Stimulated activated CD4-positive, alpha-beta T cell treated with anti-CD3 and anti-CD28 coated beads, Interleukin-12 subunit alpha, Interleukin-12 subunit beta, amount 100 ng/mL, for 24 hours (primary cell): ENCODE results near the gene MSI2.
"Not testable (repeated sequence)": the region's sequence is repeated elsewhere in the genome, so short reads cannot be mapped to it uniquely, and the experiment has no call there.

Experiments
- DNase-seq, 2 experiments: peaks; one replicate each; pipeline ENCODE4 v3.0.0-alpha.2; 2020; ENCODE audit warnings: low read depth in 2 of 2

The MSI2 gene

DNA sequence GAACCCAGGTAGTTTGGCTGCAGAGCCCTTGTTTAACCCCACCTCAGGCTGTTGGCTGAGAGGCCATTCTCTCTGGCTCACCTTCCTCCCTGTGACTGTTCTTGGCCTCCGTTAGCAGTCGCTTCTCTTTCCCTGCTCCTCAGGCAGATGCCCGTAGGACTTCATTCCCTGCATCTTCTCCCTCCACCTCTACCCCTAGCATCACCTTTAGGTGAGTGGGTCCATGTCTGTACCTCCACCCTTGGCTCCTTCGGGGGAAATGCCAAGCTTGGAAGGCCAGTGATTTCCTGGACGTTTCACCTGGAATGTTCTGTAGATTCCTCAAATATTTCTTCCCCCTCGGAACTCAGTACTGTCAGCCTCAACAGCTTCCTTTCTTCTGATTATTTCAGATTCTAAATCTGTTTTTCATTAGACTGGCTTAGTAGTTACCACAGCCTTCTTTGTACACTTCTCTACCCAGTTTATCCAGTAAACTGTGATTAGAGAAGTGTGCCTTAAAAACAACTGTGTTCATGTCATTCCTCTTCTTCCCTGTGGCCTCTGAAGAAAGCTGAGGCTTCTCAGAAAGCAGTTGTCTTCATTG lies 227.9 kb downstream of the MSI2 start:
- DNase-seq: no peak

DNA sequence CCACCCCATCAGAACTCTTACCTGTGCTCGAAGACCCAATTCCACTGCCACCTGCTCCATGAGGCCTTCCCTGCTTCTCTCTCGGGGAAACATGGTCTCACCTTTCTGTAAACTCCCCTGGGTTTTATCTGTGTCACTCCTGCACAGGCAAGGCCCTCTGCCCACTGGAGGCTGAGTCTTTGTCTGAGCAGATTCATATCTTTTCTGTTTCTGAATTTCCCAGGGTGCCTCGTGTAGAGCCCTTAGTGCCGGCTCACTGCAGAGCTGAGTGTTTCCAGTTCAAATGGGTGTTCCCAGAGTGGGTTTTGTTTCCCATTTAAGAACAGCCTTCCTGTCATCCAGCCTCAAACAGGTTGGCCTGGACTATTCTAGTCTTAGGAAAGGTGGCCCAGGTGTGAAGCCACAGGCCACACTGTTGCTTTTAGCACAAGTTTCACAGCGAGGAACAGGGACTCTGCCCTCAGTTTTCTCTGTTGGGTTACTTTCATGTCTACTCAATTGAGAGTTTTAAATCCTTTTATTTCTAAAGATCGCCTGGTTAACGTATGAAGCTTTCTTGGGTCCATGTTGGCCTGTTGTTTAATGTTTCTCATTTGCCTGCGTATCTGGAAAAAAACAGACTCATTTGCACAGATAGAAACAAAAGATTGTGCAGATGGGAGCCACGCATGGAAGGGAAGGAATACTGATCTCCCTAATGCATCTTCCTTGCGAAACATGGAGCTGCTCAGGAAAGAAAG lies 228.7 kb downstream of the MSI2 start:
- no peak for DNase-seq

DNA sequence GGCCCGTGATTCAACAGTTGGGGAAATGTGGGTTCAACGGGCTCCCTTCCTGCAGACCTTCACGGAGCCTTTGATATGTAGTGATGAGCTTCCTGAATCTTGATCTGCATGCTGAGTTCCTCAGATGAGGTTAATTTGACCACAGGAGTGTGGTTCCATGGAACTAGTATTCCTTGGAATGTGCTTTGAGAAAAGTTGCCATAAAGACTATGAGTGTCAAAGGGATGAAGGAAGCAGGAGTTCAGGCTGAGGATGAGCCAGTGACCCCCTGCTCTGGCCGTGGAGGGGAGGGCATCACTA lies 229.2 kb downstream of the MSI2 start:
- no peak for DNase-seq

DNA sequence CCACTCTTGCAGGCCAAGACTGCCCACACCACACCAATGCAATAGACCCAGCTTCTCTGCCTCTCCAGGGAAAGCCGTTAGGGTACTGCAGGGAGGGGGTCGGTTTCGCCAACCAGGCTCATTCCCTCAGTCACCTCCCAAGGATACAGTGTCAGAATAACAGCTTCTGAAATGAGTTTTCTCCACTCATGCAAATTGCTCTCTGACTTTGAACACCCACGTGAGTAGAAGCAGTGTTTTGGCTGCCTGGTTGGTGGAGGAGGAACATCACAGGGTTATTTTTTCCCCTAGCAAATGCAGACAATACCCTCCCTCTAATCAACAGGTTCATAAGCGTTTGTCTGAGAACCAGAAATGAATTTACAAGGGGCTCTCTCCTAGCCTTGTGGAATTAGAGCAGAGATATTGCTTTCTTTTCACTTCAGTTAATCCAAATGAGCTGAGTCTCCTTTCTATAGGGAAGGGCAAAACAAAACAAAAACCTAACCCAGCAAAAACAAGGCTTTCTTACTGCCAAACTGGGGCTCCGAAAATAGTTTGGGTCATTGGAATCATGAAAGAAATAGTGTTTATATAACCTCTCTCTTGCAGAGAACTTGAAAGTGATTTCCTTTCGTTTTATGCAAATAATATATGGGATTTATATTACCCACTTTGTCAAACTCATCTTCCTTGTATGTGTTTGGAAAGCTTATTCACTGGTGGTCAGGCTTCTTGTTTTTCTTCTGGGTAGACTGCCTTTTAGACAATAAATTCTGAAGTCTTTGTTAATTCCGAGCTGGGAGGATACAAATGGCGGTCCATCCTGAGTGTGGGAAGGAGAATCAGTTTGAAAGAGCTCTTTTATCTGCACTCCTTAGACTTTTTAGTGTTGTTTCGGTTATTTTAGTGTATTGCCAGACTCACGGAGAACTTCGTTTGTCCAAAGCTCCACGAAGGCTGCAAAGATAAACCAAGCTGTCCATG lies 229.9 kb downstream of the MSI2 start:
- no peak for DNase-seq

DNA sequence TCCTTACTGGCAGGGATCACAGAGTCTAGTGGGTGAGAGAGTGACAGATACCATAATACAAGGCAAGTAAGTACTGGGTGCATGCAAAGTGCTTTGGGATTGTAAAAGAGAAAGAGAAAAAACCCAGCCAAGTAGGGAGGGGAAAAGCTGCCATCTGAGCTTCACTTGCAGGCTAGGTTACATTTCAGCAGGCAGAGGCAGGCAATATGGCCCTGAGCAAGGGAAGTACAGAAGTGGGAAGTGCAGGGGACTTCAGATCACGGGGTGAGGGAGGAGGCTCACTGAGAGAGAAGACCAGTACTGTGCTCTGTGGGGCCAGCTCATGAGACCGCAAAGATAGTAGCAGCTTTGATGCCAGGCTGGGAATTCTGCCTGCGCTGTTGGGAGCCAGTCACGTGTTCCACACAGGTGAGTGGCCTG lies 230.6 kb downstream of the MSI2 start:
- no peak for DNase-seq

DNA sequence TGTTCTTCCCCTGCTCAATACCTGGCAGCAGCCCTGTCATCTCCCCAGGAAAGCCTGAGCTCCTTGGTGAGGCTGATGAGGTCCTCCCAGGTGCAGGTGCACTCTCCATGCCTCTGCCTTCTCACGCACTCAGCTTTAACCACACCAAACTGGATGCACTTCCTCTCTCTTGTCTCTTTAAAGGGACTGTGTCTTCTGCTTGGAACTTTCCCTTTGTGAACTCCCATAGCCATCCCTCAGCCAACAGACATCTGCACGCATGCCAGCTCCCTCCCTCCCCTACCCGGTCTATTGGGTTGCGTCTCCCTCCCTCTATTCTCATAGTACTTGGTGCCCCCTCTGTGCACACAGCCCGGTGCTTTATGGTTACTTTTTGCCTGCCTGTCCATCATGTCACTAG lies 231.2 kb downstream of the MSI2 start:
- no peak for DNase-seq

DNA sequence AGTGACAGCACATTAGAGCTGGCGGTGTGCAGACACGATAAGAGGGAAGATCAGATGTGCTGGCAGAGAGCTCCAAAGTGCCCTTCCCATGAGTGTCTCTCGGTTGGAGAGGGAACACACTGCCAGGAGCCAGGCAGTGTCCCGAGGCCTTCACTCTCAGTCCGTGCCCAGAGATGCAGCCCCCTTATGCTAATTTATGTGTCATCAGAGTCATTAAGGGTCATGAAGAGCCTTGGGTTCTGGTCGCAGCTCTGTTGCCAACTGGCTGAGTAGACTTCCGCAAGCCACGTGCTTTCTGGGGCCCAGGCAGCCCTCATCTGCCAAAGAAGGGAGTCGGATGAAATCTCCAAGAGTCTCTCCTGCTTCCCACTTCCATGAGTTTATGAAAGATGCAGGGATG lies 232.5 kb downstream of the MSI2 start:
- DNase-seq: no peak

DNA sequence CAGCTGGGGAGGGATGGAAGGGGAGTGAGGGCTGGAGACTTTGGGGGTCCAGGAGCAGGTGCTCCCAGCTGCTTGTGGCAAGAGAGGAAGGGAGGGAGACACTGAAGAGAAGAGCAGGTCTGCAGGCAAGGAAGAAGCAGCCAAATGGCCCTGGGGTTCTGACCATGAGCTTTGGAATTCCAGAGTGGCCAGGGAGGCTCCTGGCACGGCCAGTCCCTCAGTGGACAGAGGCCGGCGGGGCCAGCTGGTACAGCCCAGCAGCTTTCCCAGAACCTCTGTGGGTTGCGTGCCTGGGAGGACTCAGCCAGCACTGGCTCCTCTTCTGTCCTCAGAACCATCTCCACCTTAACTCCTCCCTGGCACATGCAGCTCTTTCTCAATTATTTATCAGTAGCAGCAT lies 233.0 kb downstream of the MSI2 start:
- no peak for DNase-seq

DNA sequence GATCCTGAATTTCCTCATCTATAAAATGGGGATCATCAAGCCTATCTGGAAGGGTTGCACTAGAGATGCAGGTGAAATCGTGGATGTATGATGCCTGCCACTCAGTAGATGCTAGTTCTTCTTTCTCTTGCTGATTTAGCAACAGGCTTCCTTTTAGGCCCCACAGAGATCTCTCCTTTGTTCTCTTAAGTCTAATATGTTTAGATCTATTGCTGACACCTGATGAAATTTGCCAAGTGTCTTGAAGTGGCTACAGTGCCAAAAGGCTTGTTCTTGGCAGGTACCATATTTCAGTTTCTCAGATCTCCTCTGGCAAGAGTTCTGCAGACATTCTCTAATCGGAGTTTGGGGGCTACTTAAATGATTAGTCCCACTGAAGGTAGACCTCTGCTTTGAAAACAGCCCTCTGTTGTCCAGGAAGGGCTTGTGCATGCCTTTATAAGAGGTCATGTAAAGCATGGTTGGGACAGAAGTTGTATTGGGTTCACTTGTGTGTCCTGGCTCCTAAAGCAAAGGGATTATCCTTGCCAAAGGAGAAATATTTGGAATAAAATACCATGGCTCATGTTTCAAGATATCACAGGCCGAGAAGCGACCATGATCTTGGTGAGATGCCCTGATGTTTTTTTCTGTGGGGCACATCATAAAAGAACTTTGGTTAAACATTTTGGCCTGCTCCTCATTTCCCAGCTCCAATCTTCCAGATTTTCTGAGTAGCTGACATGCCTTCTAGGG lies 234.0 kb downstream of the MSI2 start:
- DNase-seq: no peak

DNA sequence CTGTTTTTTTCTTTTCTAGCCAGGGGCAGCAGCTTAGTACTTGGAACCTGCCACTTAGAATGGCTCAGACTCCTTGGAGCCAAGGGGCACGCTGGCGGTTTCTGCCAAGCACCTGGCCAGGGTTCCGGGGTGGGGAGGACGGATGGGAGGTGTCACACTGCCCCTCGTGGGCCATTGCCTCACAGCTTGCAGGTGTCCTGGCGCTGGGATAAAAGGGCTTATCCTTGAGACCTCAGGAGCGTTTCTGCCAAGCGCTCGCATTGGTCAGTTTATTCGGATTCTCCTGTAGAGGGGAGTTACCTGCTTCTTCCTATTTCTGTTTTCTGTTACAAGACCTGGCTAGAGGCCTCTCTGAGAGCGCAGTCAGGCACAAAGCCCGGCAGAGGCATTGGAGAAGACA lies 234.6 kb downstream of the MSI2 start:
- DNase-seq: no peak

DNA sequence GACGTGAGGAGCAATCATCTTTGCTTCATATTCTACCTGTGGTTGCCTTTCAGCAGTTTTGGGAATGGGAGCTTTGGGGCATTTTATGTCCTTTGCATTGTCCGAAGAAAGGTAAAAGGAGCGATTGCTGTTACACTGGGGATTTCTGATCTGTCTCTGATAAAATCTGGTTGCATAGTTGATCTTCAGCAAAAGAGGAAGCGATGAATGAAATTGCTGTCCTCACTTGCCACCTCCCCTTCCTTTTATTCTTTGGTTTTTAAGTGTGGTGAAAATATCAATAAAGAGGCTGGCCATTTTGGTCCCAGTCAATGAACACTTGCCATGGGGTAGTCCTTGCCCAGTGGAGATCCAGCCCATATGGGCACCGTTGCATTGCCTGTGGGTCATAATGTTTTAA lies 236.8 kb downstream of the MSI2 start:
- no peak for DNase-seq

DNA sequence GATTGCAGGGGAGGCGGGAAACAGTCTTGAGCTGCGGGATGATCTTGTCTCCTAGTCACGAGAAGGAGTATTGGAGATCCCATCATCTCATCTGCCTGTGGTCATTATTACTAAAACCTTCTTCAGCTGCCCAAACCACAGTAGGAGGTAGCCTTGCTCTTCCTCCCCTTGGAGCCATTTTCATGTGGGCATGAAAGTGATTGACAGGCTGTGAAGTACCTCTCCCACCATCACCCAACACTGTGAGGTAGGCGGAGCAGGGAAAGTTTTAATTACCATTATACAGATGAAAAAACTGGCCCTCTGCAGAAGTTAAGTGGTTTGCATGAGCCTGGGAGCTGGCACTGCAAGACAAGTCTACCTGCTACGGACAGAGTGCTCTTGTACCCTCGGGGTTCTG lies 237.3 kb downstream of the MSI2 start:
- DNase-seq: no peak

DNA sequence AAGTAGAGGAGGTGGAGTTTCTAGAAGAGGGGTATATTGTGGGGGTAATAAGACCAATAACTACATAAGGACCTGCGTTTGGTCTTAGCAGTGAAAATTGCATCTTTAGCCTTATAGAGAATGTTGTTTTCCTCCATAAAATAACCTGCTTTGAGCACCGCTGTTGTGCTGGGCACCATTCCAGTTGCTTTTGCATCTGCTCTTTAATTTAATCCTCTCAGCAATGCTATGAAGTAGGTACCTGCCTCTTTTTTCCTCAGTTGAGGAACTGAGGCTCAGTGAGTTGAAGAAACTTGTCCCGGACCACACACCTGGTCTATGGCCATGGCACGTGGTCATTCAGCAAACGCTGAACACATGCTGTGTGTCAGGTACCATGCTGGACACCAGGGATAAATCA lies 238.1 kb downstream of the MSI2 start:
- no peak for DNase-seq

DNA sequence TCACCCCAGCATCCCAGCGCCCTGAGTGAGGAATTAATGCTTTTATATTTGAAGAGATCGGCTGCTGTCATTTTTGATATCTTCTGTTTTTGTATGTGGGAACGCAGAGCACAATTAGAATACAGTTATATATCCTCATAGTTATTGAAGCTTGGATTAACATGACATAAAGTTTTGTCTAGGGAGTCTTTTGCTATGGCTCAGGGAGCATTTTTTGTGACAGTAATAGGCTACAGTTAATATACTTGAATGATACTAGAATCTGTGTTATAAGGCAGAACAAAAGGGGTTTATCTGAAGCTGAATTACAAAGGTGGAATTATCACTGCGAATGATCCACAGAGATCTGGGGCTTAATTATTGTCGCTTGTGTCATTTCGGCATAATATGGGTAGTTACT lies 239.4 kb downstream of the MSI2 start:
- DNase-seq: no peak

DNA sequence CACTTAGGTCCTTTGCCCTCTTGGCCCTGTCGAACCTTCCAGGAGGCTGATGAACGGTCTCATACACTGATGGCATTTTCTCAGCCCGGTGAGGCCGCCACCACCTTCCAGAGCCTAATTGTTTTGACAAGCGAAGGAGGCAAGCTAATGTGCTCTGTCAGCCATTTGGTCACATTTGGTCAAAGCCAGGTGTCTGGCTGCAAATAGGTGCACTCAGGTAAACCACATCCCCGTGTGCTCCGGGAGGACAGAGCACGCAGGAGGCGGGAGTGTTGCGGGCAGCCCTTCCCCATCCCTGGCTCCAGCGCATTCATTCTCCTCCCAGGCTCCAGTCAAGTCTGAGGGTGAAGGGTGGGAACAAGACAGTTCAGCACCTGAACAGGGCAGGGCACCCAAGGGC lies 240.1 kb downstream of the MSI2 start:
- no peak for DNase-seq

DNA sequence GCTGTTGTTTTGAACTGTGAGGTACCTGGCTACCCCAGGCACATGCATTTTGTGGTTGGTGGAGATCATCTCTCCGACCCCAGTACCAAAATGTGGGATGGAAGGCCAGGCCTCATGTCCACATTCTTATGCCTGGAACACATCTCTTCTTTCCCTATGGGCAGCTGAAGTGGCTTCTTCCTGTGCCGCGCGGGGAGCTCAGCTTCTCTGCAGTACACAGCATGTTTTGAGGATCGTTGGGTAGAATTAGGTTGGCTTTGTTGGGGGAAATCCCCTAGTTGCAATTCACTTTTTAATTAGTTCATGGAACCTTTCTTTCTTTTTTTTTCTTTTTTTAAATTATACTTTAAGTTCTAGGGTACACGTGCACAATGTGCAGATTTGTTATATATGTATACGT lies 242.1 kb downstream of the MSI2 start:
- no peak for DNase-seq

DNA sequence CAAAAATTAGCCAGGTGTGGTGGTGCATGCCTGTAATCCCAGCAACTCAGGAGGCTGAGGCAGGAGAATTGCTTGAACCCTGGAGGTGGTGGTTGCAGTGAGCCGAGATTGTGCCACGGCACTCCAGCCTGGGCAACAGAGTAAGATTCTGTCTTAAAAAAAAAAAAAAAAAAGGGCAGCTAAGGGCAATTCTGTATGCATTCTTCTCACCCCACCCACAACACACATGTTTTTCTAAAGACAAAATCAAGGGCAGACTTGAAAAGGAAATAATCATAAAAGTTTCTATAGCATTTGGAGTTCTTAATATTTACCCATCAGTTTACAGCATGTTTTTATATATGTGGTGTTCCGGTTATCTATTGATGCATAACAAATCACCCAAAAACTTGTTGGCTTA lies 242.9 kb downstream of the MSI2 start:
- DNase-seq: not testable (repeated sequence)

DNA sequence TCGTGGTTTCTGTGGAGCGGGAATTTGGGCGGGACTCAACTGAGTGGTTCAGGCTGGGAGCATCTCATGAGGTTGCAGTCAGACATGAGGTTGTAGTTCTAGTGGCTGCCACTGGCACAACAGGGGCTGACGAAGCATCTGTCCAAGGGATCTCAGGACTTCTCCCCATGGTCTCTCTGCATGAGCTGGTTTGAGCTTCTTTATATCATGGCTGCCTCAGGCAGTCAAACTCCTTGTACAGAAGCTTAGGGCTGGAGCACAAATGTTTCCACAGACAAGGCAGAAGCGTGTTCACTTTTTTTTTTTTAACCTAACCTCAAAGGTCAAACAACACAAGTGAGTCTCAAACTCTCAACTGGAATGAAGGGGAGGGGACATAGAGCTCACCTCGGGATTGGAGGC lies 243.3 kb downstream of the MSI2 start:
- no peak for DNase-seq

DNA sequence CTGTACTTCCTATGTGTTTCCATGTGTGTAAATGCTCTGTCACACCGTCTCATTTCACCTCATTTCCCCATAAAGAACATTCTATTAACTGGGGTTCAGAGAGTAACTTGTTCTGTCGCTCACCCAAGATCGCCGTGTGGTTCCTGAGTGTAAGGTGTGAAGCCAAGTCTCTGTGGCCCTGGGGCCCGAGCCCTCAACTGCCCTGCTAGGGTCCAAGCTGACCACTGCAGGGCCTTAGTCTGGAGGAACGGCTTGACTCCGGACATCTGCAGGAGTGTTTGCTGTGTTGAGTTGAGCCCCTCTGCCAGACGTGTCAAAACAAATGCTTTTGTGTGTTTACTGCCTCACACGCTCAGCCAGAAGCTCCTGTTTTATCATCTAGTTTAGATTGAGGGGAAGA lies 244.7 kb downstream of the MSI2 start:
- no peak for DNase-seq

DNA sequence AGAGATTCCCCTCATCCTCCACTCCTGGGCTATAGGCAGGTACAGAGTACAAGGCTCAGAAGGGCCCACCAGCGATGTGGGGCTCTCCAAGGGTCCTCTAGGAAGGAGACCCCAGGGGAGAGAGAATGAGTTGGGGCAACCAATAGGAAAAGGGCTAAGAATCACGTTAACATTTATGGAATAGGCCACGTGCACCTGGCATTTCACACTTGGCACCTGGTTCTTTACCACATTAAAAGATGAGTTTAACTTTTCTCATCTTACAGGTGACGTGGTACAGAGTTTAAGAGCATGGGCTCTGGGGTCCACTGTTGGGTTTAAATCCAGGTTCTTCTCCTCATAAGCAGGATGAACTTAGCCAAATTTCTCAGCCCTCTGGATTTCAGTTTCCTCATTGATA lies 245.7 kb downstream of the MSI2 start:
- no peak for DNase-seq

DNA sequence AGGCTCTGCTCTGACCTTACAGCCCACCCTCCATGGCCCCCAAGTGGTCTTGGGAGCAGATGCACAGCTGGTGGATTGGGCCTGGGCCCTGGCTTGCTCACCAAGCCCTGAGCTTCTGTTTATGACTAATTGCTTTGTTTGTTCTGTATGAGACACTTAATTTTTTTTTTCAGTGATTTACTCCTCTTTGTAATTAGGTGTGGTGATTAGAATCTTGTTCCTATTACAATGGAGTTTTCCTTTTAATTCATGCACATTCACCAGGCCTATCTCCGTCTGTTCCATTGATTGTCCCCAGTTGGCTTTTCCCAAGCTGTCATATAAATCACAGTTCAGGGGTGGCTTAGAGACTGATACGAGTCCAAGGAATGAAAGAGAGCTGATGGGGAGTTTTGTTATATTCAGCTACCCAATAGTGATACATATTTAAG lies 246.5 kb downstream of the MSI2 start:
- DNase-seq: no peak

DNA sequence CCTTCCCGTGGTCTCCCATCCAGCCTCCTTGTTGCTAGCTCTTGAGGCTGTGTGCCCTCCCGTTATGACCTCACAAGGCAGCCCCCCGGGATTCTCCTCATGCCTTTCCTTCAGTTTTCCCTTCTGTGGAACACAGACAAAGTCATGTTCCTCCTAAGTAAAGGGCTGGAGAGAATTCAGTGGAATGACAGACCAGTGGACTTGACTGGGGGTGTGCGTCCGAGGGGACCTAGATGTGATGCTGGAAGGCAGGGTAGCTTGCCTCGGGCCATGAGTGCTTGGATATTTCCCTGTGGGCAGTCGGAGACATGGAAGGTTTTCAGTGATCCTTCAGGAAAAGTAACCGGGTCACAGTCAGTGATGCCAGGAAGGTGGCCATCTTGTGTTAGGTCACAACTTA lies 247.9 kb downstream of the MSI2 start:
- no peak for DNase-seq
